ENCODE data around the gene SUPT16H.

DNA sequence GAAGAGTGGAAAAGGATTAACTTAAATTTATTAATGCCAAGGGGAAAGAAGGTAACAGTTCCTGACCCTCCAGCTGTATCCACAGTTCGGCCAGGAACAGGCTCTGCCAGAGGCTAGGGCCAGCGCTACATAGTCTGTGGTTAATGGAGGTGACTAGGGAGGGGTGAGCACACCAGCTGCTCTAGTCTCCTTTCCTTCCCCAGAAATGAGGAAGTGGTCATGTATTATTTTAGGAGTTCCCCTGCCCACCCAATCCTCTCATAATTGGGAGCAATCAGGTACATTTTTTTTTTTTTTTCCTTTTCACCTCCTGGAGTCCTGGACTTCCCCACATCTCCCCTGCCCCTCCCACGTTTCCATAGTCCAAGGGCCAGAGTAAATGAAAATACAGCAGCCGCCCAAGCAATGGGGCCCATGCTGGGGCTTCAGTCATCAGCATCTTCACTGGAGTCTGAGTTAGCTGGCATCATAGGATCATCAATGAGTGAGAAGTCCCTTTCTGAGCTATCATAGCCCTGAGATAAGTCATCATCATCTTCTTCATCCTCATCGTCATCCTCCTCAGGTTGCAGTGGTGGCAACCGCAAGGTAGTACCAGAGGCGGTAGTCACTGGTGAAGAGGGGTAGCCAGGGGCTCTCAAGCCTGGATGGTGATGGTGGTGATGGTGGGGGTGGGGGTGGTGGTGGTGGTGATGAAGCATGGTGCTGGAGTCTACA, 1.5 kb upstream of the SUPT16H start:
- TF ChIP-seq ETV6 (conservative IDR thresholded peaks at IDR 0.05 in 1 of 2, IDR thresholded peaks at IDR 0.05 in 1 of 2; ENCODE audit: borderline replicate concordance in 1 of 2, low read depth in 1 of 2) (no peak), SRF (IDR thresholded peaks at IDR 0.05; ENCODE audit: low read depth in 2 of 2, low read length in 2 of 2) (no peak), ZNF24 (IDR thresholded peaks at IDR 0.05) (no peak)
- TF ChIP-seq, protein P1, sequence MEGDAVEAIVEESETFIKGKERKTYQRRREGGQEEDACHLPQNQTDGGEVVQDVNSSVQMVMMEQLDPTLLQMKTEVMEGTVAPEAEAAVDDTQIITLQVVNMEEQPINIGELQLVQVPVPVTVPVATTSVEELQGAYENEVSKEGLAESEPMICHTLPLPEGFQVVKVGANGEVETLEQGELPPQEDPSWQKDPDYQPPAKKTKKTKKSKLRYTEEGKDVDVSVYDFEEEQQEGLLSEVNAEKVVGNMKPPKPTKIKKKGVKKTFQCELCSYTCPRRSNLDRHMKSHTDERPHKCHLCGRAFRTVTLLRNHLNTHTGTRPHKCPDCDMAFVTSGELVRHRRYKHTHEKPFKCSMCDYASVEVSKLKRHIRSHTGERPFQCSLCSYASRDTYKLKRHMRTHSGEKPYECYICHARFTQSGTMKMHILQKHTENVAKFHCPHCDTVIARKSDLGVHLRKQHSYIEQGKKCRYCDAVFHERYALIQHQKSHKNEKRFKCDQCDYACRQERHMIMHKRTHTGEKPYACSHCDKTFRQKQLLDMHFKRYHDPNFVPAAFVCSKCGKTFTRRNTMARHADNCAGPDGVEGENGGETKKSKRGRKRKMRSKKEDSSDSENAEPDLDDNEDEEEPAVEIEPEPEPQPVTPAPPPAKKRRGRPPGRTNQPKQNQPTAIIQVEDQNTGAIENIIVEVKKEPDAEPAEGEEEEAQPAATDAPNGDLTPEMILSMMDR (IDR thresholded peaks at IDR 0.05 in 2 of 3, conservative IDR thresholded peaks at IDR 0.05 in 1 of 3; ENCODE audit: control insufficient read depth in 2 of 3, extremely low read depth in 1 of 3, insufficient read depth in 1 of 3, low read depth in 3 of 3, low read length in 3 of 3), result no peak
- TF ChIP-seq, protein P2, sequence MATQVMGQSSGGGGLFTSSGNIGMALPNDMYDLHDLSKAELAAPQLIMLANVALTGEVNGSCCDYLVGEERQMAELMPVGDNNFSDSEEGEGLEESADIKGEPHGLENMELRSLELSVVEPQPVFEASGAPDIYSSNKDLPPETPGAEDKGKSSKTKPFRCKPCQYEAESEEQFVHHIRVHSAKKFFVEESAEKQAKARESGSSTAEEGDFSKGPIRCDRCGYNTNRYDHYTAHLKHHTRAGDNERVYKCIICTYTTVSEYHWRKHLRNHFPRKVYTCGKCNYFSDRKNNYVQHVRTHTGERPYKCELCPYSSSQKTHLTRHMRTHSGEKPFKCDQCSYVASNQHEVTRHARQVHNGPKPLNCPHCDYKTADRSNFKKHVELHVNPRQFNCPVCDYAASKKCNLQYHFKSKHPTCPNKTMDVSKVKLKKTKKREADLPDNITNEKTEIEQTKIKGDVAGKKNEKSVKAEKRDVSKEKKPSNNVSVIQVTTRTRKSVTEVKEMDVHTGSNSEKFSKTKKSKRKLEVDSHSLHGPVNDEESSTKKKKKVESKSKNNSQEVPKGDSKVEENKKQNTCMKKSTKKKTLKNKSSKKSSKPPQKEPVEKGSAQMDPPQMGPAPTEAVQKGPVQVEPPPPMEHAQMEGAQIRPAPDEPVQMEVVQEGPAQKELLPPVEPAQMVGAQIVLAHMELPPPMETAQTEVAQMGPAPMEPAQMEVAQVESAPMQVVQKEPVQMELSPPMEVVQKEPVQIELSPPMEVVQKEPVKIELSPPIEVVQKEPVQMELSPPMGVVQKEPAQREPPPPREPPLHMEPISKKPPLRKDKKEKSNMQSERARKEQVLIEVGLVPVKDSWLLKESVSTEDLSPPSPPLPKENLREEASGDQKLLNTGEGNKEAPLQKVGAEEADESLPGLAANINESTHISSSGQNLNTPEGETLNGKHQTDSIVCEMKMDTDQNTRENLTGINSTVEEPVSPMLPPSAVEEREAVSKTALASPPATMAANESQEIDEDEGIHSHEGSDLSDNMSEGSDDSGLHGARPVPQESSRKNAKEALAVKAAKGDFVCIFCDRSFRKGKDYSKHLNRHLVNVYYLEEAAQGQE (IDR thresholded peaks at IDR 0.05; ENCODE audit: low read depth, low read length), result no peak
- TF ChIP-seq, protein P3, sequence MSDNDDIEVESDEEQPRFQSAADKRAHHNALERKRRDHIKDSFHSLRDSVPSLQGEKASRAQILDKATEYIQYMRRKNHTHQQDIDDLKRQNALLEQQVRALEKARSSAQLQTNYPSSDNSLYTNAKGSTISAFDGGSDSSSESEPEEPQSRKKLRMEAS (IDR thresholded peaks at IDR 0.05; ENCODE audit: low read depth, low read length), result no peak
